ENCODE results near the gene PRPF8. TPM values are rescaled to one million over a fixed set of nuclear protein-coding genes. Genes with fewer than 3 reads are reported as not detected.

The PRPF8 gene
- total and polyA plus RNA-seq, 8 donors = 33.6 to 252 (median 147) TPM

DNA sequence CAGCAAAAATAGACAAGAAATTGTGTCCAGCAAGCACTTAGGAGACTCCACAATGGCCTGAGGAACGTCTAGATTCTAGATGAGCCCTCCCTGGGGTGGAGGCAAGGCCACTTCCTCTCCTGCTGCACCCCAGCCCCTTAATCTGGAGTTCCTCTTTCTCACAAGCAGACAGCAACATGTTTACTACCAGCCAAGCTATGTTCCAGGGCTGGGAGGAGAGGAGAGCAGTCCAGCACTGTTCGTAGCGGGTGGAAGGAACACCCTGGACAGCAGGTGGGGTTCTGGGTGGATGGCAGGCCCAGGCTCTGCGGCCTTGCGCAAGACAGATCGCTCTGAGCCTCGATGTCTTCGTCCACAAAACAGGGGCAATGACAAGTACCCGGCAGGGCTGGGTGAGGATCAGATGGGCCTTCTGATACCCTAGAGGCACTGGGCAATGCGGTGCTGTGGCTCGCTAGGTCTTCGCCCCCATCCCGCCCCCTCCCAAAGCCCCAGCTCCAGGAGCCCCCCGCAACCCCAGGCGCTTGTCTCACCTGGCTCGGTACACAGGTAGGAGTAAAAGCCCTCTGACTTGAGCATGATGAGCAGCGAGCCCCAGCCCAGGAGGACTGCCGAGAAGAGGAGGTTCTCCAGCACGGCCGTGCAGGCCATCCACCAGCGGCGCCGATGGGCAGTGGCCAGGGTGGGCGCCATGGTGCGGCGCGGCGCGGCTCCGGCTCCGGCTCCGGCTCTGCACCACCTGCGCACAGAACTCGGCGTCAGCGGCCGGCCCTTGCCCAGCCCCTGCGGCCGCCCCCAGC lies 57.3 kb downstream of the PRPF8 start:
- Histone ChIP-seq H3K36me3 (peaks cover 0 to 16% (median 8%) of the 10 kb centered on the region in 4 donors), H3K9me3 (no peaks in the 10 kb centered on the region), H3K4me3 (peak overlapping the region; percentile 62 to 93 (median 76)), H3K4me1 (peaks cover 31 to 51% (median 47%) of the 10 kb centered on the region in 4 donors), H3K27me3 (no peaks in the 10 kb centered on the region), H3K27ac (peak overlapping the region; percentile 90 to 95 (median 92))
- no peak for TF ChIP-seq POLR2A (IDR thresholded peaks at IDR 0.05)
- peak in 2 of 3 donors; percentile 39 to 62 for TF ChIP-seq POLR2AphosphoS5 (IDR thresholded peaks at IDR 0.05)
- WGBS, 5 donors = 19 to 54% (median 29%) methylated on average over 9 to 39 of the region's 39 CpGs
- DNase-seq = peak in 1 of 2 donors; percentile 54
- intact Hi-C loops (cut with DNase I; ENCODE audit: low total_unique reads) = no loop called here

DNA sequence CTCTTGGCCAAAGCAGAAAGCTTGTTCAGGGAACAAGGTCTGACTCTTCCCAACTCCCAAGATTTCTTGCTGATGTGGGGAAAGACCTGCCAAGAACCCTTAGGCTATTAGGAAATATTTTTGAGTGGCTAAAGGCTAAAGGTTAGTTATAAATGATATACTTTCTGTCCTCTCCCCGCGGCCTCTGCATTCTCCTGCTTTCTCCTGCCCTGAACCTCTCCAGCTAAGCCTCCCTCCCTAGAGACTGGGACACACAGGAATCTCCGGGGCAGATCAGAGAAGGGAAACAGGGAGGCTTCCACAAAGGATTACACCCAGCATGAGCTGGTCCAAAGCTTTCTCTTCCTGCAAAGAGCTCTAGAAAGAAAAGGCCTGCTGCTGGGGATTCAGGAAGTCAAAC lies 58.3 kb downstream of the PRPF8 start:
- Histone ChIP-seq H3K36me3 (peaks cover 0 to 20% (median 13%) of the 10 kb centered on the region in 4 donors), H3K27ac (peak overlapping the region in 4 of 5 donors; percentile 90 to 94 (median 92)), H3K9me3 (no peaks in the 10 kb centered on the region), H3K4me3 (peak overlapping the region in 1 of 4 donors; percentile 93), H3K27me3 (no peaks in the 10 kb centered on the region), H3K4me1 (peaks cover 31 to 57% (median 50%) of the 10 kb centered on the region in 4 donors)
- no peak for DNase-seq
- intact Hi-C loops (cut with DNase I; ENCODE audit: low total_unique reads) = no loop called here
- TF ChIP-seq EP300 (IDR thresholded peaks at IDR 0.05) (no peak), POLR2A (IDR thresholded peaks at IDR 0.05) (no peak), POLR2AphosphoS5 (IDR thresholded peaks at IDR 0.05) (no peak)
- TF ChIP-seq, protein P1, sequence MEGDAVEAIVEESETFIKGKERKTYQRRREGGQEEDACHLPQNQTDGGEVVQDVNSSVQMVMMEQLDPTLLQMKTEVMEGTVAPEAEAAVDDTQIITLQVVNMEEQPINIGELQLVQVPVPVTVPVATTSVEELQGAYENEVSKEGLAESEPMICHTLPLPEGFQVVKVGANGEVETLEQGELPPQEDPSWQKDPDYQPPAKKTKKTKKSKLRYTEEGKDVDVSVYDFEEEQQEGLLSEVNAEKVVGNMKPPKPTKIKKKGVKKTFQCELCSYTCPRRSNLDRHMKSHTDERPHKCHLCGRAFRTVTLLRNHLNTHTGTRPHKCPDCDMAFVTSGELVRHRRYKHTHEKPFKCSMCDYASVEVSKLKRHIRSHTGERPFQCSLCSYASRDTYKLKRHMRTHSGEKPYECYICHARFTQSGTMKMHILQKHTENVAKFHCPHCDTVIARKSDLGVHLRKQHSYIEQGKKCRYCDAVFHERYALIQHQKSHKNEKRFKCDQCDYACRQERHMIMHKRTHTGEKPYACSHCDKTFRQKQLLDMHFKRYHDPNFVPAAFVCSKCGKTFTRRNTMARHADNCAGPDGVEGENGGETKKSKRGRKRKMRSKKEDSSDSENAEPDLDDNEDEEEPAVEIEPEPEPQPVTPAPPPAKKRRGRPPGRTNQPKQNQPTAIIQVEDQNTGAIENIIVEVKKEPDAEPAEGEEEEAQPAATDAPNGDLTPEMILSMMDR (IDR thresholded peaks at IDR 0.05) = no peak
- WGBS, 5 donors = 47 to 60% (median 54%) methylated on average over 3 of the region's 3 CpGs

DNA sequence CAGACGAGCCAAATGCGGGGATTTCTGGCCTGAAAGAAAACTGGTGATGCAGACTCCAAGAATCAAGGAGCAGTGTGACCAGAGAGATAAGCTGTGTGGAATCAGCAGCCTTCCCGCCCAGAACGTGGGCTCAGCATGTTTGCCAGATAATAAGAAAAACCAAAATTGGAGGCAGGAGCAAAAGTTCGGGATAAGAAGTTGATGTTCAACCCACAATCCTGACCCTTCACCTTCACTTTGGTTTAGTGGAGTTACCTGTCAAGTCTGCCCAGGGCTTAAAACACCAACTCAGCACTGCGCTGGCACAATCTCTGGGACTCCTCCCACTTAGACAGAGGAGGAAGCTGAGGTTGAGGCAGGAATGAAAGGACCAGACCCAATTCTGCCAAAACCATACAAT lies 59.1 kb downstream of the PRPF8 start:
- H3K4me1 ChIP-seq = peaks cover 31 to 65% (median 57%) of the 10 kb centered on the region in 4 donors
- no peaks in the 10 kb centered on the region for H3K9me3 ChIP-seq
- no peak for TF ChIP-seq POLR2A (IDR thresholded peaks at IDR 0.05)
- no peak for TF ChIP-seq POLR2AphosphoS5 (IDR thresholded peaks at IDR 0.05)
- TF ChIP-seq, protein P1 (IDR thresholded peaks at IDR 0.05) = no peak
- intact Hi-C loops (cut with DNase I; ENCODE audit: low total_unique reads) = no loop called here
- 40 to 70% (median 61%) methylated on average over 6 of the region's 6 CpGs for WGBS, 5 donors
- H3K27me3 ChIP-seq = no peaks in the 10 kb centered on the region
- H3K27ac ChIP-seq = peak overlapping the region in 3 of 5 donors; percentile 91 to 94 (median 92)
- DNase-seq = peak in 1 of 2 donors; percentile 54
- H3K36me3 ChIP-seq = peaks cover 0 to 24% (median 17%) of the 10 kb centered on the region in 4 donors
- no peak overlapping the region for H3K4me3 ChIP-seq

DNA sequence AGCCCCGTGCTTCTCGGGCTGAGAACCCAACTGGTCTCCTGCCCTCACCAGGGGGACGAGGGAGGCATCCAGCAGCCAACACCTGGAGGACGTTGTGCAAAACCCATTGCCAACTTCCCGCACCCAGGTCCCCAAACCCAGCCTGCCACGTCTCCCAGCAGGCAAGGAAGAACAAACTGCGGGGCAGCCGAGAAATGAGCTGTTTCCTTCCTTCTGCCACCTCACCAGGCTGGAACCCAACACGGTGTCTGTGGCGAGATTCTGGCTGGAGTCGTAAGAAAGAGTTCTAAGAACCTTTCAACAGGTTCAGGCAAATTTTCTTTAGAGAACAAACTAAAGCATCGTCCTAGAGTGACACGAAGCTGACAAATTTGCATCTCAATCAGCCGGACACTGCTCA lies 59.6 kb downstream of the PRPF8 start:
- no peak for DNase-seq
- H3K27ac ChIP-seq = peak overlapping the region in 2 of 5 donors; percentile 91 to 94
- intact Hi-C loops (cut with DNase I; ENCODE audit: low total_unique reads) = no loop called here
- TF ChIP-seq POLR2AphosphoS5 (IDR thresholded peaks at IDR 0.05) = no peak
- no peak for TF ChIP-seq EP300 (IDR thresholded peaks at IDR 0.05)
- TF ChIP-seq, protein P1 (IDR thresholded peaks at IDR 0.05) = no peak
- TF ChIP-seq POLR2A (IDR thresholded peaks at IDR 0.05) = no peak
- peaks cover 0 to 26% (median 19%) of the 10 kb centered on the region in 4 donors for H3K36me3 ChIP-seq
- no peak overlapping the region for H3K4me3 ChIP-seq
- H3K9me3 ChIP-seq = no peaks in the 10 kb centered on the region
- H3K27me3 ChIP-seq = no peaks in the 10 kb centered on the region
- 84 to 90% (median 88%) methylated on average over 14 of the region's 14 CpGs for WGBS, 5 donors
- H3K4me1 ChIP-seq = peaks cover 31 to 64% (median 58%) of the 10 kb centered on the region in 4 donors
